NT2/D1 (cell line): ENCODE measurements around the gene MALAT1.

ENCODE experiments used
- SUZ12 ChIP-seq: IDR thresholded peaks from 2 replicates; pipeline ENCODE4 v1.6.1; 2011; ENCODE audit not compliant: insufficient read length, insufficient read depth; ENCODE audit errors: extremely low read depth
- YY1 ChIP-seq: IDR thresholded peaks from 2 replicates; pipeline ENCODE4 v1.6.1; 2011; ENCODE audit not compliant: insufficient read length, insufficient read depth
- ZNF274 ChIP-seq: IDR thresholded peaks from 2 replicates; pipeline ENCODE4 v1.6.1; 2011; ENCODE audit warnings: mild to moderate bottlenecking, low read depth, low read length

- TF ChIP-seq ZNF274 (no peak), SUZ12 (no peak), YY1 (no peak)
Observed at GRCh38 chr11:65551572-65552387, 52.9 kb downstream of the MALAT1 start.
